ENCODE data around the gene GPR152. TPM values are rescaled to one million over a fixed set of nuclear protein-coding genes. Genes with fewer than 3 reads are reported as not detected.

GPR152 gene
- total RNA-seq (2022; extraction: Qiagen RNA extraction) = 0.03 to 0.08 TPM in 2 of 5 replicates, not detected in the others

GRCh38 chr11:67452141-67452952 is at the start of gene GPR152:
Gene GPR152 (minus strand): TSS chr11:67452729. CDS start chr11:67452724, 5 bp downstream.

GRCh38 chr11:67482827-67483798 is 30.6 kb upstream of the GPR152 start, which contains the start of gene AIP:
Gene AIP (plus strand): TSS chr11:67483026. CDS start chr11:67483159, 133 bp downstream.

GRCh38 chr11:67468759-67469507 is 16.4 kb upstream of the GPR152 start, which contains the start of gene TMEM134:
Gene TMEM134 (minus strand): TSS chr11:67469251. CDS start chr11:67469192, 59 bp downstream.

GRCh38 chr11:67455054-67455453 is 2.5 kb upstream of the GPR152 start, which contains the start of gene CABP4:
Gene CABP4 (plus strand): TSS chr11:67455354. CDS start chr11:67455424, 70 bp downstream.

GRCh38 chr11:67437082-67437808 is 15.3 kb downstream of the GPR152 start, which contains the start of gene PTPRCAP:
Gene PTPRCAP (minus strand): TSS chr11:67437682. CDS start chr11:67437619, 63 bp downstream.

GRCh38 chr11:67428052-67429001 is 24.2 kb downstream of the GPR152 start, which contains the start of gene RPS6KB2:
Gene RPS6KB2 (plus strand): TSS chr11:67428494. CDS start chr11:67428546, 52 bp downstream.

GRCh38 chr11:67415501-67416304 is 36.8 kb downstream of the GPR152 start, which contains the start of gene CARNS1:
Gene CARNS1 (plus strand): TSS chr11:67415678. CDS start chr11:67416200, 522 bp downstream.

GRCh38 chr11:67401495-67402191 is 50.9 kb downstream of the GPR152 start, which contains the start of gene PPP1CA:
Gene PPP1CA (minus strand): TSS chr11:67401858. CDS start chr11:67401782, 76 bp downstream.

Other genes with a start within 250 kb of the GPR152 start
- gene GRK2, start 186.3 kb downstream of the GPR152 start, total RNA-seq (2022; extraction: Qiagen RNA extraction) = 26.1 to 38.8 TPM (median 34.1 TPM) in 5 replicates
- 17.2 to 26.9 TPM (median 24.5 TPM) in 5 replicates for gene ANKRD13D, start 163.4 kb downstream of the GPR152 start, total RNA-seq (2022; extraction: Qiagen RNA extraction)
- 15.1 to 24.6 TPM (median 22.9 TPM) in 5 replicates for gene SSH3, start 149.2 kb downstream of the GPR152 start, total RNA-seq (2022; extraction: Qiagen RNA extraction)
- 182 to 236 TPM (median 217 TPM) in 5 replicates for gene POLD4, start 99.2 kb downstream of the GPR152 start, total RNA-seq (2022; extraction: Qiagen RNA extraction)
- gene CLCF1, start 79.1 kb downstream of the GPR152 start, total RNA-seq (2022; extraction: Qiagen RNA extraction) = 31.3 to 37.6 TPM (median 34.8 TPM) in 5 replicates
- gene RAD9A, start 60.7 kb downstream of the GPR152 start, total RNA-seq (2022; extraction: Qiagen RNA extraction) = 20.0 to 29.1 TPM (median 28.0 TPM) in 5 replicates
- 277 to 291 TPM (median 280 TPM) in 5 replicates for gene PPP1CA, start 50.9 kb downstream of the GPR152 start, total RNA-seq (2022; extraction: Qiagen RNA extraction)
- gene TBC1D10C, start 48.6 kb downstream of the GPR152 start, total RNA-seq (2022; extraction: Qiagen RNA extraction) = 0.07 to 0.17 TPM (median 0.10 TPM) in 4 of 5 replicates, not detected in the other
- gene CARNS1, start 37.1 kb downstream of the GPR152 start, total RNA-seq (2022; extraction: Qiagen RNA extraction) = 0.12 to 0.21 TPM (median 0.13 TPM) in 5 replicates
- 41.7 to 51.2 TPM (median 49.8 TPM) in 5 replicates for gene RPS6KB2, start 24.2 kb downstream of the GPR152 start, total RNA-seq (2022; extraction: Qiagen RNA extraction)
- gene PTPRCAP, start 15.0 kb downstream of the GPR152 start, total RNA-seq (2022; extraction: Qiagen RNA extraction) = 0.23 to 0.34 TPM (median 0.28 TPM) in 5 replicates
- gene CORO1B, start 9.3 kb downstream of the GPR152 start, total RNA-seq (2022; extraction: Qiagen RNA extraction) = 56.1 to 66.9 TPM (median 61.3 TPM) in 5 replicates
- not detected in 5 replicates for gene CABP4, start 2.6 kb upstream of the GPR152 start, total RNA-seq (2022; extraction: Qiagen RNA extraction)
- gene TMEM134, start 16.5 kb upstream of the GPR152 start, total RNA-seq (2022; extraction: Qiagen RNA extraction) = 53.4 to 68.0 TPM (median 64.3 TPM) in 5 replicates
- gene AIP, start 30.3 kb upstream of the GPR152 start, total RNA-seq (2022; extraction: Qiagen RNA extraction) = 42.0 to 49.2 TPM (median 45.5 TPM) in 5 replicates
- 28.9 to 42.9 TPM (median 37.8 TPM) in 5 replicates for gene PITPNM1, start 52.6 kb upstream of the GPR152 start, total RNA-seq (2022; extraction: Qiagen RNA extraction)
- 58.0 to 88.8 TPM (median 86.2 TPM) in 5 replicates for gene CDK2AP2, start 55.4 kb upstream of the GPR152 start, total RNA-seq (2022; extraction: Qiagen RNA extraction)
- not detected in 5 replicates for gene CABP2, start 70.7 kb upstream of the GPR152 start, total RNA-seq (2022; extraction: Qiagen RNA extraction)
- 1,419 to 1,819 TPM (median 1,677 TPM) in 5 replicates for gene GSTP1, start 131.1 kb upstream of the GPR152 start, total RNA-seq (2022; extraction: Qiagen RNA extraction)
- gene NDUFV1, start 154.2 kb upstream of the GPR152 start, total RNA-seq (2022; extraction: Qiagen RNA extraction) = 135 to 153 TPM (median 148 TPM) in 5 replicates
- gene NUDT8, start 177.2 kb upstream of the GPR152 start, total RNA-seq (2022; extraction: Qiagen RNA extraction) = 7.3 to 15.3 TPM (median 14.6 TPM) in 5 replicates
- not detected in 5 replicates for gene TBX10, start 187.0 kb upstream of the GPR152 start, total RNA-seq (2022; extraction: Qiagen RNA extraction)
- 0.93 to 1.6 TPM (median 1.4 TPM) in 5 replicates for gene ACY3, start 198.0 kb upstream of the GPR152 start, total RNA-seq (2022; extraction: Qiagen RNA extraction)
- gene ALDH3B2, start 221.9 kb upstream of the GPR152 start, total RNA-seq (2022; extraction: Qiagen RNA extraction) = not detected in 5 replicates